GM12878 (cell line): Measurements from ENCODE around the gene HCFC1. TPM values are rescaled to one million over a fixed set of nuclear protein-coding genes. Genes with fewer than 3 reads are reported as not detected.

ENCODE experiments used
- ATAC-seq: fragments of 200-7000 bp; cut with Tn5 transposase; 3 replicates; pipeline ENCODE4 v1.9.1; 2020; ENCODE audit warnings: mild to moderate bottlenecking, moderate library complexity
- BruUV-seq: library from RNA; stranded (reverse); fragments of 400-500 nt; replicated peaks from 2 replicates; lab custom pipeline; 2021; lab: Mats Ljungman, UMichigan
- CTCF ChIA-PET: fragments of 300-600 bp; sonication (Branson Sonifier 250); formaldehyde crosslinking; extraction: SDS; loops from one replicate; lab custom pipeline; 2021; ENCODE audit warnings: inconsistent platforms; lab: Yijun Ruan, JAX
- POLR2A ChIA-PET: fragments of 350-600 bp; formaldehyde crosslinking; extraction: SDS; loops from one replicate; lab custom pipeline; 2021; ENCODE audit warnings: inconsistent platforms; lab: Charles Lee
- RAD21 ChIA-PET: fragments of 300-600 bp; sonication (Branson Sonifier 250); formaldehyde crosslinking; loops from one replicate; lab custom pipeline; 2023; ENCODE audit warnings: antibody characterized with exemption; ENCODE audit not compliant: unreplicated experiment; lab: Charles Lee
- SMC1A ChIA-PET: fragments of 300-600 bp; sonication (Branson Sonifier 250); formaldehyde crosslinking; loops from one replicate; lab custom pipeline; 2023; ENCODE audit not compliant: unreplicated experiment, uncharacterized antibody; lab: Charles Lee
- DNase-seq: peaks from one replicate; pipeline ENCODE4 v3.0.0-alpha.2; 2011; ENCODE audit warnings: low read depth, low spot score
- FAIRE-seq: peaks from 3 replicates; lab custom pipeline; 2011; peaks lifted over from hg19 to GRCh38; lab: Jason Lieb, UNC
- H2AFZ ChIP-seq: 2 replicates; pipeline ENCODE4 v1.6.0; 2011; ENCODE audit warnings: low read depth, low read length, control low read depth; ENCODE audit not compliant: control insufficient read depth
- H3K27ac ChIP-seq: 2 replicates; pipeline ENCODE4 v1.5.1; 2011; ENCODE audit warnings: control low read depth; ENCODE audit not compliant: control insufficient read depth, insufficient read depth
- H3K27me3 ChIP-seq, 2 experiments: replicated peaks in 1 of 2; 2 replicates each; pipeline versions ENCODE4 v1.6.0 to v1.6.1; 2011; ENCODE audit warnings: low read length in 1 of 2; ENCODE audit not compliant: control insufficient read depth in 2 of 2, insufficient read depth in 2 of 2
- H3K36me3 ChIP-seq, 2 experiments: 2 replicates each; pipeline ENCODE4 v1.5.1; 2011; ENCODE audit warnings: low read length in 1 of 2; ENCODE audit not compliant: control insufficient read depth in 2 of 2, insufficient read depth in 2 of 2
- H3K4me1 ChIP-seq: 2 replicates; pipeline ENCODE4 v1.6.1; 2011; ENCODE audit warnings: mild to moderate bottlenecking, low read length, moderate library complexity, mixed read lengths; ENCODE audit not compliant: control insufficient read depth, insufficient read depth
- H3K4me2 ChIP-seq: 2 replicates; pipeline ENCODE4 v1.6.0; 2011; ENCODE audit warnings: control low read depth; ENCODE audit not compliant: control insufficient read depth, insufficient read depth
- H3K4me3 ChIP-seq: fragments of 200-600 bp; sonication (generic); 2 replicates; pipeline ENCODE4 v1.5.1; 2016
- H3K79me2 ChIP-seq: 2 replicates; pipeline ENCODE4 v1.6.0; 2011; ENCODE audit warnings: low read length; ENCODE audit not compliant: control insufficient read depth, insufficient read depth
- H3K9ac ChIP-seq: 2 replicates; pipeline ENCODE4 v1.8.0; 2011; ENCODE audit warnings: low read length, control low read depth, mixed read lengths; ENCODE audit not compliant: control insufficient read depth, insufficient read depth
- H3K9me3 ChIP-seq: replicated peaks from 3 replicates; pipeline ENCODE4 v1.5.1; 2011; ENCODE audit warnings: mild to moderate bottlenecking, low read length; ENCODE audit not compliant: control insufficient read depth, insufficient read depth
- H4K20me1 ChIP-seq: 2 replicates; pipeline ENCODE4 v1.6.0; 2011; ENCODE audit not compliant: control insufficient read depth, insufficient read depth
- BMI1 ChIP-seq: fragments of 450-650 bp; IDR thresholded peaks from 2 replicates; pipeline ENCODE4 v1.6.1; 2016; ENCODE audit warnings: mild to moderate bottlenecking, moderate library complexity, borderline replicate concordance
- CHD1 ChIP-seq: IDR thresholded peaks from 2 replicates; pipeline ENCODE4 v1.6.1; 2012; ENCODE audit warnings: low read depth, low read length, improper control_type of control experiment
- EGR1 ChIP-seq, 2 experiments: IDR thresholded peaks; 1 replicate in 1 of 2; 2 replicates in 1 of 2; pipeline ENCODE4 v1.6.1; 2011 to 2012; ENCODE audit warnings: low read depth in 2 of 2, low read length in 2 of 2, borderline replicate concordance in 1 of 2, mild to moderate bottlenecking in 1 of 2, moderate library complexity in 1 of 2
- EZH2 ChIP-seq: IDR thresholded peaks from 2 replicates; pipeline ENCODE4 v1.6.1; 2012; ENCODE audit warnings: low read depth, mild to moderate bottlenecking, control low read depth, inconsistent platforms, low read length, borderline replicate concordance; ENCODE audit not compliant: control insufficient read depth
- FOS ChIP-seq: IDR thresholded peaks from 3 replicates; pipeline ENCODE4 v1.6.1; 2011; ENCODE audit warnings: borderline replicate concordance; ENCODE audit not compliant: insufficient read length; ENCODE audit errors: extremely low read depth
- GATAD2B ChIP-seq: fragments of 450-650 bp; conservative IDR thresholded peaks from 2 replicates; pipeline ENCODE4 v1.6.1; 2017; ENCODE audit warnings: low read depth, mild to moderate bottlenecking, moderate library complexity
- HDGF ChIP-seq: fragments of 450-650 bp; IDR thresholded peaks from 2 replicates; pipeline ENCODE4 v1.6.1; 2016; ENCODE audit warnings: antibody characterized with exemption
- IKZF1 ChIP-seq: fragments of 450-650 bp; conservative IDR thresholded peaks from 2 replicates; pipeline ENCODE4 v1.6.1; 2017; ENCODE audit warnings: antibody characterized with exemption, mild to moderate bottlenecking
- MTA2 ChIP-seq: fragments of 450-650 bp; IDR thresholded peaks from 2 replicates; pipeline ENCODE4 v1.6.1; 2016; ENCODE audit warnings: low read depth, mild to moderate bottlenecking, moderate library complexity
- MYB ChIP-seq: fragments of 150-350 bp; IDR thresholded peaks from 2 replicates; pipeline ENCODE4 v1.6.1; 2014; ENCODE audit warnings: mild to moderate bottlenecking, low read depth, low read length, borderline replicate concordance
- NFYA ChIP-seq: IDR thresholded peaks from 2 replicates; pipeline ENCODE4 v1.6.1; 2011; ENCODE audit warnings: low read depth, mild to moderate bottlenecking, low read length, improper control_type of control experiment, borderline replicate concordance
- NR2C2 ChIP-seq: IDR thresholded peaks from 2 replicates; pipeline ENCODE4 v1.6.1; 2011; ENCODE audit warnings: borderline replicate concordance, low read depth; ENCODE audit not compliant: control insufficient read depth, insufficient read length
- RCOR1 ChIP-seq: conservative IDR thresholded peaks from 2 replicates; pipeline ENCODE4 v1.6.1; 2012; ENCODE audit warnings: low read depth, low read length, improper control_type of control experiment
- SRF ChIP-seq, 2 experiments: IDR thresholded peaks; 2 replicates each; pipeline ENCODE4 v1.6.1; 2011; ENCODE audit warnings: low read depth in 2 of 2, low read length in 2 of 2, mild to moderate bottlenecking in 1 of 2, moderate library complexity in 1 of 2
- STAT1 ChIP-seq: fragments of 450-650 bp; conservative IDR thresholded peaks from 2 replicates; pipeline ENCODE4 v1.6.1; 2014; ENCODE audit warnings: antibody characterized with exemption, mild to moderate bottlenecking
- STAT3 ChIP-seq: IDR thresholded peaks from 2 replicates; pipeline ENCODE4 v1.6.1; 2011; ENCODE audit warnings: low read depth, low read length, improper control_type of control experiment
- ZBED1 ChIP-seq: IDR thresholded peaks from 2 replicates; pipeline ENCODE4 v1.6.1; 2016; ENCODE audit warnings: borderline replicate concordance
- WGBS: methylation state at CpG from one replicate; pipeline ENCODE4 v1.1.6; 2016; ENCODE audit warnings: low lambda C conversion rate; ENCODE audit not compliant: insufficient replicate concordance, insufficient coverage; ENCODE audit errors: missing lambda C conversion rate; 5-methylcytosine and 5-hydroxymethylcytosine counted together
- in situ Hi-C: fragments of 300-500 bp; cut with MboI; formaldehyde crosslinking; loops from 9 replicates; pipeline ENCODE4 v1.14.3; 2018; ENCODE audit warnings: mixed read lengths
- intact Hi-C: fragments of 100-400 bp; cut with micrococcal nuclease; formaldehyde crosslinking; loops from one replicate; pipeline ENCODE4 v1.14.2; 2022; ENCODE audit not compliant: unreplicated experiment
- polyA plus RNA-seq, 11 experiments: library from polyadenylated mRNA; depleted of rRNA in 4 of 11; unstranded in 6 of 11; stranded (reverse) in 5 of 11; fragments of >200 nt; fragmentation: Nextera tagmentation in 4 of 11; fragmentation: Illumina TruSeq in 1 of 11; extraction: Ambion mirVana in 4 of 11; extraction: Trizol in 1 of 11; gene quantifications; 1 replicate in 1 of 11; 2 replicates in 10 of 11; pipeline versions ENCODE4 v1.2.1 to v1.2.3, GENCODE V29; 2011 to 2016; ENCODE audit warnings: inconsistent platforms in 2 of 11, missing spikeins in 2 of 11, low read depth in 1 of 11
- total RNA-seq, 4 experiments: library from RNA; depleted of rRNA in 3 of 4; stranded (reverse); fragments of >200 nt in 3 of 4; fragmentation: Illumina TruSeq in 1 of 4; extraction: Trizol in 1 of 4; gene quantifications; 2 replicates each; pipeline versions ENCODE4 v1.2.1 to v1.2.3, GENCODE V29; 2013 to 2021
- TF ChIP-seq, protein P1 (sequence below): fragments of 450-650 bp; IDR thresholded peaks from 2 replicates; pipeline ENCODE4 v1.6.1; 2017; ENCODE audit warnings: borderline replicate concordance
- TF ChIP-seq, protein P2 (sequence below): fragments of 450-650 bp; IDR thresholded peaks from 2 replicates; pipeline ENCODE4 v1.6.1; 2017; ENCODE audit warnings: mild to moderate bottlenecking, moderate library complexity
- TF ChIP-seq, protein P3 (sequence below): IDR thresholded peaks from 2 replicates; pipeline ENCODE4 v1.6.1; 2011; ENCODE audit warnings: low read depth, mild to moderate bottlenecking, low read length, moderate library complexity, borderline replicate concordance; ENCODE audit errors: extremely low read depth

The HCFC1 gene
- total and polyA plus RNA-seq, 10 of the 15 experiments (the other 5 are each of a cell fraction or from before 2014, with no cell fraction given), result 3.9 to 92.7 (median 23.5) TPM

DNA sequence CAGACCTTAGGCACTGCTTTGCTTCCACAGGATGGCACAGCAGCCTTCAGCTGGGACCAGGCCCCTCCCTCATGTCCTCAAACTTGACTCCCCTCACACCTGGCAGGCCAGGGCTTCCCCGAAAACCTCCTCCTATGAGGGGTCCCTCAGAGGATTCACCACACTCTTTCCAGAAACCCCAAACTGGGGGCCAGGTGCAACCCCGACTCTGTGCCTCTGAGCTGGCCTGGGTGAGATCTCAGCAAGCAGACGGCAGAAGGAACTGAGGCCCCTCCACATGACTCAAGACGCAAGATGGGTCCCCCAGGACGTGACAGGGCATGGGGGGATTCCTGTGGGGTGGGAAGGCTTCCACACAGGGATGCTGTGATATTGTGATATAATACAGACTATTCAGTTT lies 6.2 kb downstream of the HCFC1 start (continued):
- TF ChIP-seq SRF (IDR thresholded peaks at IDR 0.05; ENCODE audit: low read depth in 2 of 2, low read length in 2 of 2), result no peak
- TF ChIP-seq STAT3, result no peak
- TF ChIP-seq GATAD2B, result no peak
- TF ChIP-seq BMI1, result no peak
- TF ChIP-seq MYB, result no peak
- no peak for TF ChIP-seq ZBED1

DNA sequence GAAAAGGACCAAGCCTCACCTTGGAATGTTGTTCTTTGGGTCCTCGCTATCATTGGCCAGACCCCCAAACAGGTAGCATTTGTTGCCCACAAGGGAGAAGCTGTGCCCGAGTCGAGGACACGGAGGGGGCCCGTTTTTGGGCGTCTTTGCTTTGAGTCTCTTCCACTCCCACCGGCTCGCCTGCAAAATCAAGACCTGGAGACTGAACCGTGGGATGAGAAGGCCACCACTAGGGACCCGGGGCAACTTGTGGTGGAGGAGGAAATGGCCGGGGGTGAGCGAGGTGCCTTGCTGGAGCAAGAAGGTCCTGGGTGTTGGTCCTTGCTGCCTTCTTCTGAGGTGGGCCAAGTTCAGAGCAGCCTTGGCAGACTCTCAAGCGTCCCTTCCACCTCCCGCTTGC lies 7.5 kb downstream of the HCFC1 start:
- in situ Hi-C loops (loop anchor here (5.0 to 10.0 kb wide), 2 partner anchors 202 to 1009 kb away; partner anchors contain the start of gene PLXNB3), intact Hi-C loops (no loop called here)
- RAD21 ChIA-PET, result no interaction called here
- Histone ChIP-seq H3K79me2 (peaks cover 48% of the 10 kb centered on the region), H3K4me1 (peaks cover 9% of the 10 kb centered on the region), H3K36me3 (peaks cover 12 to 40% of the 10 kb centered on the region in 2 experiments), H3K27ac (no peak overlapping the region), H3K9ac (no peak overlapping the region), H4K20me1 (no peaks in the 10 kb centered on the region; the same call in 1 of the 2 replicates), H3K4me3 (no peak overlapping the region), H3K9me3 (no peaks in the 10 kb centered on the region), H3K4me2 (no peak overlapping the region), H3K27me3 (no peaks in the 10 kb centered on the region), H2AFZ (no peak overlapping the region)
- FAIRE-seq (no peak), ATAC-seq (no peak), DNase-seq (no peak)
- POLR2A ChIA-PET, result interaction anchor here (0.6 kb wide), 1 partner anchor 44 kb away, joined by 4 read pairs; no protein-coding TSS in a partner anchor
- 93% methylated on average over 12 of the region's 14 CpGs for WGBS
- CTCF ChIA-PET, result interaction anchor here (5.4 kb wide), 1 partner anchor 17 kb away, joined by 40 read pairs; no protein-coding TSS in a partner anchor
- SMC1A ChIA-PET, result no interaction called here
- no TSS peak for BruUV-seq
- TF ChIP-seq EGR1 (IDR thresholded peaks at IDR 0.05; ENCODE audit: borderline replicate concordance in 1 of 2, low read depth in 2 of 2, low read length in 2 of 2), result no peak
- TF ChIP-seq CHD1, result no peak
- no peak for TF ChIP-seq NFYA
- TF ChIP-seq NR2C2, result no peak
- no peak for TF ChIP-seq EZH2
- TF ChIP-seq, protein P1, sequence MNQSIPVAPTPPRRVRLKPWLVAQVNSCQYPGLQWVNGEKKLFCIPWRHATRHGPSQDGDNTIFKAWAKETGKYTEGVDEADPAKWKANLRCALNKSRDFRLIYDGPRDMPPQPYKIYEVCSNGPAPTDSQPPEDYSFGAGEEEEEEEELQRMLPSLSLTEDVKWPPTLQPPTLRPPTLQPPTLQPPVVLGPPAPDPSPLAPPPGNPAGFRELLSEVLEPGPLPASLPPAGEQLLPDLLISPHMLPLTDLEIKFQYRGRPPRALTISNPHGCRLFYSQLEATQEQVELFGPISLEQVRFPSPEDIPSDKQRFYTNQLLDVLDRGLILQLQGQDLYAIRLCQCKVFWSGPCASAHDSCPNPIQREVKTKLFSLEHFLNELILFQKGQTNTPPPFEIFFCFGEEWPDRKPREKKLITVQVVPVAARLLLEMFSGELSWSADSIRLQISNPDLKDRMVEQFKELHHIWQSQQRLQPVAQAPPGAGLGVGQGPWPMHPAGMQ, result no peak
- no peak for TF ChIP-seq STAT1
- TF ChIP-seq IKZF1, result no peak
- TF ChIP-seq, protein P2, sequence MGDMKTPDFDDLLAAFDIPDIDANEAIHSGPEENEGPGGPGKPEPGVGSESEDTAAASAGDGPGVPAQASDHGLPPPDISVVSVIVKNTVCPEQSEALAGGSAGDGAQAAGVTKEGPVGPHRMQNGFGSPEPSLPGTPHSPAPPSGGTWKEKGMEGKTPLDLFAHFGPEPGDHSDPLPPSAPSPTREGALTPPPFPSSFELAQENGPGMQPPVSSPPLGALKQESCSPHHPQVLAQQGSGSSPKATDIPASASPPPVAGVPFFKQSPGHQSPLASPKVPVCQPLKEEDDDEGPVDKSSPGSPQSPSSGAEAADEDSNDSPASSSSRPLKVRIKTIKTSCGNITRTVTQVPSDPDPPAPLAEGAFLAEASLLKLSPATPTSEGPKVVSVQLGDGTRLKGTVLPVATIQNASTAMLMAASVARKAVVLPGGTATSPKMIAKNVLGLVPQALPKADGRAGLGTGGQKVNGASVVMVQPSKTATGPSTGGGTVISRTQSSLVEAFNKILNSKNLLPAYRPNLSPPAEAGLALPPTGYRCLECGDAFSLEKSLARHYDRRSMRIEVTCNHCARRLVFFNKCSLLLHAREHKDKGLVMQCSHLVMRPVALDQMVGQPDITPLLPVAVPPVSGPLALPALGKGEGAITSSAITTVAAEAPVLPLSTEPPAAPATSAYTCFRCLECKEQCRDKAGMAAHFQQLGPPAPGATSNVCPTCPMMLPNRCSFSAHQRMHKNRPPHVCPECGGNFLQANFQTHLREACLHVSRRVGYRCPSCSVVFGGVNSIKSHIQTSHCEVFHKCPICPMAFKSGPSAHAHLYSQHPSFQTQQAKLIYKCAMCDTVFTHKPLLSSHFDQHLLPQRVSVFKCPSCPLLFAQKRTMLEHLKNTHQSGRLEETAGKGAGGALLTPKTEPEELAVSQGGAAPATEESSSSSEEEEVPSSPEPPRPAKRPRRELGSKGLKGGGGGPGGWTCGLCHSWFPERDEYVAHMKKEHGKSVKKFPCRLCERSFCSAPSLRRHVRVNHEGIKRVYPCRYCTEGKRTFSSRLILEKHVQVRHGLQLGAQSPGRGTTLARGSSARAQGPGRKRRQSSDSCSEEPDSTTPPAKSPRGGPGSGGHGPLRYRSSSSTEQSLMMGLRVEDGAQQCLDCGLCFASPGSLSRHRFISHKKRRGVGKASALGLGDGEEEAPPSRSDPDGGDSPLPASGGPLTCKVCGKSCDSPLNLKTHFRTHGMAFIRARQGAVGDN, result no peak
- TF ChIP-seq RCOR1, result no peak
- TF ChIP-seq HDGF, result no peak
- TF ChIP-seq, protein P3, sequence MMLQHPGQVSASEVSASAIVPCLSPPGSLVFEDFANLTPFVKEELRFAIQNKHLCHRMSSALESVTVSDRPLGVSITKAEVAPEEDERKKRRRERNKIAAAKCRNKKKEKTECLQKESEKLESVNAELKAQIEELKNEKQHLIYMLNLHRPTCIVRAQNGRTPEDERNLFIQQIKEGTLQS, result no peak
- TF ChIP-seq FOS, result no peak
- no peak for TF ChIP-seq MTA2
